Peyer's patch (tissue), 4 donors: ENCODE data around the gene PIEZO2.

Experiments used
- POLR2A ChIP-seq, 2 donors: fragments of 450-650 bp; IDR thresholded peaks; one replicate each; pipeline ENCODE4 v1.5.1; 2017; ENCODE audit warnings: antibody characterized with exemption in 2 of 2, mild to moderate bottlenecking in 2 of 2, moderate library complexity in 2 of 2
- TF ChIP-seq, protein P1 (sequence below), 6 experiments: fragments of 450-650 bp in 4 of 6; fragments of 200-600 bp in 2 of 6; sonication (generic) in 1 of 6; IDR thresholded peaks; one replicate each; pipeline ENCODE4 v1.5.1; 2017 to 2019; ENCODE audit warnings: antibody characterized with exemption in 6 of 6, mild to moderate bottlenecking in 3 of 6, moderate library complexity in 1 of 6

DNA sequence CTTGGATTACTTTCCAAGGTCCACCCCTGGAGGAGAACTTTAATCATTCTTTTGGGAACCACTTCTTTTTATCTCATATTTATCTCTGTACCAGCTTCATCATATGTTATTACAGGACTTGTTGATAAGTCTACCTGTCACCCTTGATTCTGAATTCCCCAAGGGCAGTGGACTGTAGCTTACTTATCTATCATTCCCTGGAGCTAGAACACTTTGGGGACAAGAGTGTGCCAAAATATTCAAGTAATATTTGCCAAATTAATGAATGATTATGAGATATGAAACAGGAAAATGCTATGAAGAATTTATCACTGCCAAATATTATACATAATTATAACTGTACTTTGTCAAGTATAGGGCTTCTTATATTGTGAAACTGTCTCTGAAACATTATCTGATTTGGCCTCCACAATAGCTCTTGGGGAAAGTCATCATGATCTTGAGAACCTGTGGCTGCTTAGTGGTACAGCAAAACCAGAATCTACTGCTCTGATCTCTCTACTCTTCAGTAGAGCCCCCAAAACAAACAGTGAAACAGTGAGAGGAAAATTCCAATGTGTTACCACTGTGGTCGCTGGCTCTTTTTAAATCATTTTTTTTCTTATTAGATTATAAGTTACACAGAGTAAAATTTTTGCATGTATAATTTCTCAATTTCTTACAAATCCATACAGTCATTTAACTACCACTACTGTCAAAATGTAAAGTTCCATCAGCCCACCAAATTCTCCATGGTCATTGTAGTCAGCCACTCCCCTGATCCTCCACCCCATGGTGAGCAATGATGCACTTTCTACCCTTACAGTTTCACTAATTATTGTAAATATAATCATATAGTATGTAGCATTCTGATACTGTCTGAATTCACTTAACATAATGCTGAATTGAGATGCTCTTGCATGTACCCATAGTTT lies 197.5 kb downstream of the PIEZO2 start:
- TF ChIP-seq, protein P1, sequence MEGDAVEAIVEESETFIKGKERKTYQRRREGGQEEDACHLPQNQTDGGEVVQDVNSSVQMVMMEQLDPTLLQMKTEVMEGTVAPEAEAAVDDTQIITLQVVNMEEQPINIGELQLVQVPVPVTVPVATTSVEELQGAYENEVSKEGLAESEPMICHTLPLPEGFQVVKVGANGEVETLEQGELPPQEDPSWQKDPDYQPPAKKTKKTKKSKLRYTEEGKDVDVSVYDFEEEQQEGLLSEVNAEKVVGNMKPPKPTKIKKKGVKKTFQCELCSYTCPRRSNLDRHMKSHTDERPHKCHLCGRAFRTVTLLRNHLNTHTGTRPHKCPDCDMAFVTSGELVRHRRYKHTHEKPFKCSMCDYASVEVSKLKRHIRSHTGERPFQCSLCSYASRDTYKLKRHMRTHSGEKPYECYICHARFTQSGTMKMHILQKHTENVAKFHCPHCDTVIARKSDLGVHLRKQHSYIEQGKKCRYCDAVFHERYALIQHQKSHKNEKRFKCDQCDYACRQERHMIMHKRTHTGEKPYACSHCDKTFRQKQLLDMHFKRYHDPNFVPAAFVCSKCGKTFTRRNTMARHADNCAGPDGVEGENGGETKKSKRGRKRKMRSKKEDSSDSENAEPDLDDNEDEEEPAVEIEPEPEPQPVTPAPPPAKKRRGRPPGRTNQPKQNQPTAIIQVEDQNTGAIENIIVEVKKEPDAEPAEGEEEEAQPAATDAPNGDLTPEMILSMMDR (IDR thresholded peaks at IDR 0.05): no peak
- no peak for TF ChIP-seq POLR2A (IDR thresholded peaks at IDR 0.05)
